ENCODE data around the gene TBRG1. TPM values are rescaled to one million over a fixed set of nuclear protein-coding genes. Genes with fewer than 3 reads are reported as not detected.

Gene TBRG1
- total and polyA plus RNA-seq, 4 donors, result 13.4 to 32.4 (median 16.5) TPM

DNA sequence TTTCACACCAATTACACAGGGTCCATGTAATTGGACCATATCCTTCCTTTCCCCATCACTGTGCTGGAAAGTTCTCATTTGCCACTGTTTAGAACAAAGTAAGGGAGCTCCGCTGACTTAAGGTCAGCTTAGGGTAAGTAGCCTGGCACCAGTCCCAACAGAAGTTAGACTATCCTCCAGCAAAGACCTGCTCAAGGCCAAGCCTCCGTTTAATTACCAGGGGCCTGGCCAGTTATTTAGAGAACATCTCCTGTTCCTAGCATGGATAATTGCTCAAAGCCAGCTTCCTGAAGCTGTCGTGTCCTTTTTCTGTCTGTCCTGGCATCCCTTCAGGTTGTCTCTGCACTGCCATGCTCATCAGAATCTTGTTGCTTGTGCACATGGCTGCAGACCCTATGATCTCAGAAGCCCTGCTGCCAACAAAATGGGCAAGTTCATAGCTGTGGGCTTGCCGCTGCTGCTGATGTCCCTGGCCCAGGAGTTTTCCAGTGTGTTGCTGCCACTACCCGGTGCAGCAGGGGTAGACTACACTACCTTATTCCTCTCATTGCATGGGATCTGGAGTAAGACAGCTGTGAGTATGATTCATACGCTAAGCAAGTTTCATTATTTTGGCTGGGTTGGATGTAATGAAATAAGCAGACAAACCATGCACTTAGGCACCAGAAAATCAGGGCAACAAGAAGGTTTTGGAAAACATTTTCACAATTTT, 44.8 kb upstream of the TBRG1 start (continued):
- TF ChIP-seq, protein P1, sequence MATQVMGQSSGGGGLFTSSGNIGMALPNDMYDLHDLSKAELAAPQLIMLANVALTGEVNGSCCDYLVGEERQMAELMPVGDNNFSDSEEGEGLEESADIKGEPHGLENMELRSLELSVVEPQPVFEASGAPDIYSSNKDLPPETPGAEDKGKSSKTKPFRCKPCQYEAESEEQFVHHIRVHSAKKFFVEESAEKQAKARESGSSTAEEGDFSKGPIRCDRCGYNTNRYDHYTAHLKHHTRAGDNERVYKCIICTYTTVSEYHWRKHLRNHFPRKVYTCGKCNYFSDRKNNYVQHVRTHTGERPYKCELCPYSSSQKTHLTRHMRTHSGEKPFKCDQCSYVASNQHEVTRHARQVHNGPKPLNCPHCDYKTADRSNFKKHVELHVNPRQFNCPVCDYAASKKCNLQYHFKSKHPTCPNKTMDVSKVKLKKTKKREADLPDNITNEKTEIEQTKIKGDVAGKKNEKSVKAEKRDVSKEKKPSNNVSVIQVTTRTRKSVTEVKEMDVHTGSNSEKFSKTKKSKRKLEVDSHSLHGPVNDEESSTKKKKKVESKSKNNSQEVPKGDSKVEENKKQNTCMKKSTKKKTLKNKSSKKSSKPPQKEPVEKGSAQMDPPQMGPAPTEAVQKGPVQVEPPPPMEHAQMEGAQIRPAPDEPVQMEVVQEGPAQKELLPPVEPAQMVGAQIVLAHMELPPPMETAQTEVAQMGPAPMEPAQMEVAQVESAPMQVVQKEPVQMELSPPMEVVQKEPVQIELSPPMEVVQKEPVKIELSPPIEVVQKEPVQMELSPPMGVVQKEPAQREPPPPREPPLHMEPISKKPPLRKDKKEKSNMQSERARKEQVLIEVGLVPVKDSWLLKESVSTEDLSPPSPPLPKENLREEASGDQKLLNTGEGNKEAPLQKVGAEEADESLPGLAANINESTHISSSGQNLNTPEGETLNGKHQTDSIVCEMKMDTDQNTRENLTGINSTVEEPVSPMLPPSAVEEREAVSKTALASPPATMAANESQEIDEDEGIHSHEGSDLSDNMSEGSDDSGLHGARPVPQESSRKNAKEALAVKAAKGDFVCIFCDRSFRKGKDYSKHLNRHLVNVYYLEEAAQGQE (IDR thresholded peaks at IDR 0.05), result no peak
- TF ChIP-seq JUND (IDR thresholded peaks at IDR 0.05), result no peak
- no peak for TF ChIP-seq YY1 (IDR thresholded peaks at IDR 0.05)
- no peak for TF ChIP-seq GABPA (IDR thresholded peaks at IDR 0.05 in 1 of 2, conservative IDR thresholded peaks at IDR 0.05 in 1 of 2)
- no peak for TF ChIP-seq RAD21 (IDR thresholded peaks at IDR 0.05)
- TF ChIP-seq HNF4G (IDR thresholded peaks at IDR 0.05), result no peak
- TF ChIP-seq NR2F2 (IDR thresholded peaks at IDR 0.05), result no peak

DNA sequence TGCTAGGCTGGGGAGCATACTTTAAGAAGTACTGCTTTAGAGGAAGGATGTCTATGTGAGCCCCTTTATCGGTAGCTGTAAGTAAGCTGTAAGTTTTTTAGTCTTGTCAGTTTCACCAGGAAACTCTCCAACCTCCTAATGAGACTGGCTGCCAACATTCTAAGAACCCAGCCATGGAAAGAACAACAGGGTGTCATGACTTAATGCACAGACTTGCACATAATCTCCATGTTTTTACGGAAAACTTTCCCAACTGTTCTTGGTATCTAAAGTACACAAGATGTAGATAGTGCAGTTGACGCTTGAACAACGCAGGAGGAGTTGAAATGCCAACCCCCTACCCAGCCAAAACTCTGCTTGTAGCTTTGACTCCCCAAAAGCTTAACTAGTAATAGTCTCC, 43.9 kb upstream of the TBRG1 start:
- DNase-seq (ENCODE audit: low spot score), result no peak
- Histone ChIP-seq H3K27ac (ENCODE audit: low read depth in 1 of 2, low read length in 2 of 2) (no peak overlapping the region), H3K4me1 (ENCODE audit: control insufficient read depth in 4 of 4, insufficient read depth in 4 of 4, low read length in 3 of 4) (no peaks in the 10 kb centered on the region), H3K4me3 (ENCODE audit: low read depth in 1 of 3, low read length in 3 of 3) (no peak overlapping the region), H3K9me3 (ENCODE audit: control insufficient read depth in 4 of 4, low read length in 3 of 4) (peaks cover 0 to 6% (median 0%) of the 10 kb centered on the region in 4 donors), H3K9ac (ENCODE audit: low read depth in 1 of 2, low read length in 2 of 2) (no peak overlapping the region), H3K36me3 (ENCODE audit: control insufficient read depth in 4 of 4, insufficient read depth in 3 of 4, low read depth in 1 of 4, low read length in 3 of 4) (no peaks in the 10 kb centered on the region), H3K27me3 (ENCODE audit: control insufficient read depth in 4 of 4, insufficient read depth in 4 of 4, low read length in 3 of 4) (peaks cover 0 to 3% (median 0%) of the 10 kb centered on the region in 4 donors)
- TF ChIP-seq JUND (IDR thresholded peaks at IDR 0.05) (no peak), YY1 (IDR thresholded peaks at IDR 0.05) (no peak), FOXA1 (IDR thresholded peaks at IDR 0.05) (no peak), RXRA (IDR thresholded peaks at IDR 0.05) (no peak), FOXA2 (IDR thresholded peaks at IDR 0.05) (no peak), GABPA (IDR thresholded peaks at IDR 0.05 in 1 of 2, conservative IDR thresholded peaks at IDR 0.05 in 1 of 2) (no peak), SP1 (IDR thresholded peaks at IDR 0.05) (no peak)
- TF ChIP-seq, protein P2, sequence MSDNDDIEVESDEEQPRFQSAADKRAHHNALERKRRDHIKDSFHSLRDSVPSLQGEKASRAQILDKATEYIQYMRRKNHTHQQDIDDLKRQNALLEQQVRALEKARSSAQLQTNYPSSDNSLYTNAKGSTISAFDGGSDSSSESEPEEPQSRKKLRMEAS (IDR thresholded peaks at IDR 0.05), result no peak
- TF ChIP-seq, protein P3, sequence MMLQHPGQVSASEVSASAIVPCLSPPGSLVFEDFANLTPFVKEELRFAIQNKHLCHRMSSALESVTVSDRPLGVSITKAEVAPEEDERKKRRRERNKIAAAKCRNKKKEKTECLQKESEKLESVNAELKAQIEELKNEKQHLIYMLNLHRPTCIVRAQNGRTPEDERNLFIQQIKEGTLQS (IDR thresholded peaks at IDR 0.05), result no peak
- TF ChIP-seq, protein P1 (IDR thresholded peaks at IDR 0.05), result no peak
- WGBS, result 62% methylated on average over 4 of the region's 4 CpGs
